ENCODE measurements around the gene DCUN1D1. TPM values are rescaled to one million over a fixed set of nuclear protein-coding genes. Genes with fewer than 3 reads are reported as not detected.

Gene DCUN1D1
- total and polyA plus RNA-seq, 2 of the 8 experiments (the other 6 are each of a cell fraction or from before 2014, with no cell fraction given), result 6.8 to 70.3 TPM

DNA sequence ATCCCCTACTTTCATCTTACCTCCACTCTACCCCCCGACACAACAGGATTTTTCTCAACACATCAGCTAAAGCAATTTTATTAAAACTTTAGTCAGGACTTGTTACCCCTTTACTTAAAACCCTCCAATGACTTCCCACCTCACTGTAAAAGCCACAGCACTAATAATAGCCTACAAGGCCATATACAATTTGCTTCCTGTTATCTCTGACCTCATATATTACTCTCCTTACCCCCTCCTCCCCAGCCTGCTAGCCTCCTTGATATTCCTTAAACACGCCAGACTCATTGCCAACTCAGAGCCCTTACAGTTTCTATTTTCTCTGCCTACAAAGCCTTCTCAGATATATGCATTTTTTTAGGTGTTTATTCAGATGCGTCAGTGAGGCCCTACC, 54.4 kb downstream of the DCUN1D1 start:
- CTCF ChIA-PET (ENCODE audit: partially characterized antibody), result no interaction called here
- FAIRE-seq, result no peak

More for the DNA sequence above, 54.4 kb downstream of the DCUN1D1 start:
- Histone ChIP-seq H2BK120ac (replicated peaks; ENCODE audit: low read depth, low read length) (no peak overlapping the region), H3K4ac (replicated peaks; ENCODE audit: insufficient read length, low read depth, low read length) (no peak overlapping the region), H3K27ac (ENCODE audit: low read depth, low read length) (no peak overlapping the region), H4K8ac (ENCODE audit: extremely low read depth, insufficient read depth, low read length) (no peak overlapping the region), H3K79me1 (ENCODE audit: low read depth, low read length) (no peaks in the 10 kb centered on the region), H3K18ac (ENCODE audit: extremely low read depth, low read length) (no peak overlapping the region), H2AK5ac (ENCODE audit: low read depth, low read length) (no peak overlapping the region), H2BK12ac (ENCODE audit: low read depth, low read length) (no peak overlapping the region), H3K14ac (ENCODE audit: insufficient read length) (no peak overlapping the region), H3K4me2 (ENCODE audit: insufficient read depth in 1 of 2, low read depth in 2 of 2, low read length in 2 of 2) (no peak overlapping the region), H3K23ac (ENCODE audit: insufficient read length) (no peak overlapping the region), H2BK5ac (ENCODE audit: low read depth, low read length) (no peak overlapping the region), H2BK20ac (ENCODE audit: low read length) (no peak overlapping the region), H3K9me3 (ENCODE audit: insufficient read depth in 2 of 2, low read depth in 1 of 2, low read length in 1 of 2) (no peaks in the 10 kb centered on the region), H3K79me2 (ENCODE audit: control insufficient read depth in 1 of 2, insufficient read depth in 2 of 2, low read length in 2 of 2) (no peaks in the 10 kb centered on the region), H3K23me2 (ENCODE audit: low read depth, low read length) (peaks cover 3% of the 10 kb centered on the region; the same call in 1 of the 2 replicates), H4K5ac (ENCODE audit: insufficient read length, low read depth, low read length) (no peak overlapping the region), H3K9ac (replicated peaks in 1 of 4; ENCODE audit: extremely low read depth in 1 of 4, low read depth in 3 of 4, low read length in 3 of 4) (no peak overlapping the region), H3K36me3 (ENCODE audit: control insufficient read depth in 2 of 4, insufficient read depth in 4 of 4, low read length in 3 of 4) (no peaks in the 10 kb centered on the region), H2BK15ac (ENCODE audit: low read length) (no peak overlapping the region), H3K4me1 (replicated peaks in 1 of 4; ENCODE audit: control insufficient read depth in 3 of 4, insufficient read depth in 4 of 4, low read length in 3 of 4) (no peaks in the 10 kb centered on the region), H3K4me3 (ENCODE audit: extremely low read depth in 1 of 4, insufficient read depth in 2 of 4, low read depth in 3 of 4, low read length in 4 of 4) (no peak overlapping the region), H4K91ac (replicated peaks; ENCODE audit: insufficient read length, low read length) (no peak overlapping the region), H3K27me3 (replicated peaks in 1 of 4; ENCODE audit: control insufficient read depth in 3 of 4, extremely low read depth in 1 of 4, insufficient read depth in 3 of 4, low read length in 3 of 4) (no peaks in the 10 kb centered on the region), H4K20me1 (replicated peaks in 1 of 2; ENCODE audit: control insufficient read depth in 1 of 2, insufficient read depth in 2 of 2, low read length in 2 of 2) (no peaks in the 10 kb centered on the region), H3K56ac (replicated peaks; ENCODE audit: insufficient read length, low read depth, low read length) (no peak overlapping the region), H2AFZ (ENCODE audit: low read length) (no peak overlapping the region)
- 89% methylated on average over 3 of the region's 3 CpGs; no CpG with 5 or more reads in 1 of the 2 experiments for WGBS, 2 experiments (ENCODE audit: extremely low coverage in 1 of 2, insufficient coverage in 1 of 2, insufficient read length in 1 of 2, insufficient replicate concordance in 2 of 2, low coverage in 1 of 2, low lambda C conversion rate in 2 of 2, missing lambda C conversion rate in 1 of 2)
- no peak for TF ChIP-seq SIX5 (IDR thresholded peaks at IDR 0.05; ENCODE audit: low read depth, low read length)
- TF ChIP-seq TAF1 (IDR thresholded peaks at IDR 0.05; ENCODE audit: low read depth, low read length), result no peak
- TF ChIP-seq CBX5 (IDR thresholded peaks at IDR 0.05; ENCODE audit: low read depth, low read length), result no peak
- TF ChIP-seq, protein P1, sequence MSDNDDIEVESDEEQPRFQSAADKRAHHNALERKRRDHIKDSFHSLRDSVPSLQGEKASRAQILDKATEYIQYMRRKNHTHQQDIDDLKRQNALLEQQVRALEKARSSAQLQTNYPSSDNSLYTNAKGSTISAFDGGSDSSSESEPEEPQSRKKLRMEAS (IDR thresholded peaks at IDR 0.05), result no peak
- no peak for TF ChIP-seq POU5F1 (IDR thresholded peaks at IDR 0.05; ENCODE audit: low read depth, low read length)
- no peak for TF ChIP-seq MAFK (IDR thresholded peaks at IDR 0.05; ENCODE audit: low read depth, low read length)
- TF ChIP-seq SP1 (IDR thresholded peaks at IDR 0.05; ENCODE audit: low read depth, low read length), result no peak
- no peak for TF ChIP-seq ASH2L (IDR thresholded peaks at IDR 0.05; ENCODE audit: low read length)
- no peak for TF ChIP-seq CREB1 (IDR thresholded peaks at IDR 0.05)
- TF ChIP-seq BACH1 (IDR thresholded peaks at IDR 0.05; ENCODE audit: low read length), result no peak
- no peak for TF ChIP-seq CTBP2 (IDR thresholded peaks at IDR 0.05; ENCODE audit: borderline replicate concordance, insufficient read depth, insufficient read length, low read length)
- TF ChIP-seq HDAC2 (IDR thresholded peaks at IDR 0.05; ENCODE audit: borderline replicate concordance in 1 of 2, low read depth in 2 of 2, low read length in 2 of 2), result no peak
- TF ChIP-seq PHF8 (conservative IDR thresholded peaks at IDR 0.05; ENCODE audit: low read depth, low read length), result no peak
- no peak for TF ChIP-seq TBP (IDR thresholded peaks at IDR 0.05; ENCODE audit: low read depth, low read length)
- TF ChIP-seq POLR2AphosphoS5 (IDR thresholded peaks at IDR 0.05; ENCODE audit: low read depth, low read length), result no peak
- TF ChIP-seq SIRT6 (IDR thresholded peaks at IDR 0.05; ENCODE audit: low read length), result no peak
- TF ChIP-seq HDAC6 (IDR thresholded peaks at IDR 0.05; ENCODE audit: low read depth, low read length), result no peak
- DNase-seq (ENCODE audit: low read depth in 1 of 2, low spot score in 2 of 2), result no peak
- POLR2A ChIA-PET (ENCODE audit: partially characterized antibody), result no interaction called here
